ENCODE measurements around the gene MYO15B. TPM values are rescaled to one million over a fixed set of nuclear protein-coding genes. Genes with fewer than 3 reads are reported as not detected.

Gene MYO15B
- total and polyA plus RNA-seq, 2 experiments from 2014 or later = 21.3 to 101 TPM

- no peaks in the 10 kb centered on the region for H3K9me3 ChIP-seq (ENCODE audit: low read depth)
- H3K36me3 ChIP-seq = no peaks in the 10 kb centered on the region
- no peak for TF ChIP-seq CTCF (IDR thresholded peaks at IDR 0.05; ENCODE audit: low read depth, low read length)
- peaks cover 12% of the 10 kb centered on the region for H3K4me1 ChIP-seq (ENCODE audit: low read depth)
- H3K27me3 ChIP-seq = no peaks in the 10 kb centered on the region
- no peak overlapping the region for H3K4me3 ChIP-seq
- no peak for DNase-seq (ENCODE audit: low read depth in 1 of 2, low spot score in 1 of 2)
- no peak overlapping the region for H3K27ac ChIP-seq
Observed at GRCh38 chr17:75640556-75641119, 53.0 kb downstream of the MYO15B start.

GRCh38 chr17:75641343-75641742 lies 53.7 kb downstream of the MYO15B start:
- TF ChIP-seq CTCF (IDR thresholded peaks at IDR 0.05; ENCODE audit: low read depth, low read length) = no peak
- DNase-seq (ENCODE audit: low read depth in 1 of 2, low spot score in 1 of 2) = no peak

GRCh38 chr17:75642182-75642783 lies 54.7 kb downstream of the MYO15B start:
- Histone ChIP-seq H3K4me3 (no peak overlapping the region), H3K9me3 (ENCODE audit: low read depth) (no peaks in the 10 kb centered on the region), H3K4me1 (ENCODE audit: low read depth) (no peaks in the 10 kb centered on the region), H3K27me3 (no peaks in the 10 kb centered on the region), H3K27ac (no peak overlapping the region), H3K36me3 (no peaks in the 10 kb centered on the region)
- no peak for TF ChIP-seq CTCF (IDR thresholded peaks at IDR 0.05; ENCODE audit: low read depth, low read length)
- DNase-seq (ENCODE audit: low read depth in 1 of 2, low spot score in 1 of 2) = no peak

More at GRCh38 chr17:75641343-75641742, 53.7 kb downstream of the MYO15B start:
- H3K4me1 ChIP-seq (ENCODE audit: low read depth) = peaks cover 4% of the 10 kb centered on the region
- H3K27ac ChIP-seq = no peak overlapping the region
- H3K4me3 ChIP-seq = no peak overlapping the region
- H3K27me3 ChIP-seq = no peaks in the 10 kb centered on the region
- H3K9me3 ChIP-seq (ENCODE audit: low read depth) = no peaks in the 10 kb centered on the region
- H3K36me3 ChIP-seq = no peaks in the 10 kb centered on the region

GRCh38 chr17:75642784-75643642 lies 55.4 kb downstream of the MYO15B start:
- Histone ChIP-seq H3K9me3 (ENCODE audit: low read depth) (no peaks in the 10 kb centered on the region), H3K27ac (no peak overlapping the region), H3K4me1 (ENCODE audit: low read depth) (no peaks in the 10 kb centered on the region), H3K27me3 (no peaks in the 10 kb centered on the region), H3K4me3 (no peak overlapping the region), H3K36me3 (no peaks in the 10 kb centered on the region)
- no peak for TF ChIP-seq CTCF (IDR thresholded peaks at IDR 0.05; ENCODE audit: low read depth, low read length)
- no peak for DNase-seq (ENCODE audit: low read depth in 1 of 2, low spot score in 1 of 2)

- TF ChIP-seq CTCF (IDR thresholded peaks at IDR 0.05; ENCODE audit: low read depth, low read length) = no peak
- Histone ChIP-seq H3K4me1 (ENCODE audit: low read depth) (no peaks in the 10 kb centered on the region), H3K27ac (no peak overlapping the region), H3K4me3 (no peak overlapping the region), H3K9me3 (ENCODE audit: low read depth) (no peaks in the 10 kb centered on the region), H3K27me3 (no peaks in the 10 kb centered on the region), H3K36me3 (no peaks in the 10 kb centered on the region)
- DNase-seq (ENCODE audit: low read depth in 1 of 2, low spot score in 1 of 2) = no peak
Observed at GRCh38 chr17:75643643-75644017, 56.0 kb downstream of the MYO15B start.
